ENCODE data around the gene NLK. TPM values are rescaled to one million over a fixed set of nuclear protein-coding genes. Genes with fewer than 3 reads are reported as not detected.

NLK gene
- total and polyA plus RNA-seq, 2 donors (not counting 1 experiment from before 2014, with no cell fraction given), result 12.7 to 24.8 TPM

- ChIA-PET CTCF (interaction anchor here (0.6 to 1.0 kb wide), 3 partner anchors 34 to 376 kb away, joined by 3 to 4 read pairs (median 3); no protein-coding TSS in a partner anchor), POLR2A (interaction anchor here (0.6 to 1.3 kb wide), 4 partner anchors 35 to 294 kb away, joined by 3 to 7 read pairs (median 4); partner anchors contain the start of genes IFT20 and TNFAIP1)
- H3K27ac Mint-ChIP-seq, result peak overlapping the region; percentile 89
- WGBS (ENCODE audit: insufficient coverage), result 1% methylated on average over 23 of the region's 43 CpGs
- ATAC-seq (ENCODE audit: low read depth) (peak; percentile 91), DNase-seq (peak; percentile 99)
- peak overlapping the region; percentile 91 for H3K4me3 Mint-ChIP-seq
- H2AFZ ChIP-seq (ENCODE audit: insufficient read depth, low read depth, low read length, poor library complexity, severe bottlenecking), result peak overlapping the region; percentile 78
- peak overlapping the region; percentile 79 for H3K9ac ChIP-seq (ENCODE audit: low read length)
- peak overlapping the region; percentile 71 to 78 (median 78) for H3K4me3 ChIP-seq (ENCODE audit: control extremely low read depth in 1 of 5, extremely low read depth in 1 of 5, insufficient read depth in 1 of 5, low read depth in 2 of 5, low read length in 4 of 5)
- peaks cover 35 to 42% of the 10 kb centered on the region in 2 donors for H3K4me1 ChIP-seq (ENCODE audit: control insufficient read depth in 2 of 2, insufficient read depth in 2 of 2, low read length in 2 of 2)
- peaks cover 45% of the 10 kb centered on the region for H3K4me1 Mint-ChIP-seq
- intact Hi-C loops (cut with micrococcal nuclease), result loop anchor here (1.0 to 10.0 kb wide), 5 partner anchors 56 to 278 kb away; partner anchors contain the start of genes LYRM9 and TMEM97
- no peaks in the 10 kb centered on the region for H3K9me3 Mint-ChIP-seq (ENCODE audit: insufficient read depth)
- H3K36me3 ChIP-seq (replicated peaks in 1 of 2; ENCODE audit: control extremely low read depth in 1 of 2, control insufficient read depth in 1 of 2, extremely low read depth in 1 of 2, insufficient read depth in 2 of 2, low read length in 1 of 2), result no peaks in the 10 kb centered on the region
- peaks cover 0 to 5% (median 0%) of the 10 kb centered on the region in 3 donors for H3K9me3 ChIP-seq (ENCODE audit: control extremely low read depth in 1 of 3, control insufficient read depth in 2 of 3, insufficient read depth in 1 of 3, low read length in 2 of 3)
- H3K4me2 ChIP-seq (replicated peaks; ENCODE audit: low read depth, low read length, poor library complexity, severe bottlenecking), result peak overlapping the region; percentile 82
- no peaks in the 10 kb centered on the region for H4K20me1 ChIP-seq (ENCODE audit: control insufficient read depth, insufficient read depth, low read length, poor library complexity, severe bottlenecking)
- H3K79me2 ChIP-seq (ENCODE audit: control insufficient read depth, insufficient read depth, low read length), result peaks cover 42% of the 10 kb centered on the region
- no peaks in the 10 kb centered on the region for H3K27me3 ChIP-seq (replicated peaks in 1 of 4; ENCODE audit: control extremely low read depth in 1 of 4, control insufficient read depth in 3 of 4, insufficient read depth in 4 of 4, low read length in 3 of 4)
- H3K27ac ChIP-seq (ENCODE audit: low read length in 2 of 2), result peak overlapping the region; percentile 84 to 85
- TF ChIP-seq EZH2 (IDR thresholded peaks at IDR 0.05; ENCODE audit: borderline replicate concordance, insufficient read depth, low read depth, low read length, poor library complexity, severe bottlenecking), result no peak
- no peaks in the 10 kb centered on the region for H3K27me3 Mint-ChIP-seq
These were observed 1.2 kb upstream of the NLK start for GRCh38 chr17:28041068-28041843.

GRCh38 chr17:28041844-28042656 lies 427 bp upstream of the NLK start:
- peaks cover 50% of the 10 kb centered on the region for H3K79me2 ChIP-seq (ENCODE audit: control insufficient read depth, insufficient read depth, low read length)
- ATAC-seq (ENCODE audit: low read depth) (no peak), DNase-seq (no peak)
- no peaks in the 10 kb centered on the region for H3K27me3 ChIP-seq (replicated peaks in 1 of 4; ENCODE audit: control extremely low read depth in 1 of 4, control insufficient read depth in 3 of 4, insufficient read depth in 4 of 4, low read length in 3 of 4)
- intact Hi-C loops (cut with micrococcal nuclease), result loop anchor here (1.0 to 10.0 kb wide), 5 partner anchors 55 to 277 kb away; partner anchors contain the start of genes LYRM9 and TMEM97
- H3K27me3 Mint-ChIP-seq, result no peaks in the 10 kb centered on the region
- H3K27ac Mint-ChIP-seq, result peak overlapping the region; percentile 89
- H3K4me3 Mint-ChIP-seq, result peak overlapping the region; percentile 91
- H3K4me2 ChIP-seq (replicated peaks; ENCODE audit: low read depth, low read length, poor library complexity, severe bottlenecking), result peak overlapping the region; percentile 82
- TF ChIP-seq EZH2 (IDR thresholded peaks at IDR 0.05; ENCODE audit: borderline replicate concordance, insufficient read depth, low read depth, low read length, poor library complexity, severe bottlenecking), result no peak
- no peak for TF ChIP-seq CTCF (IDR thresholded peaks at IDR 0.05)
- H3K27ac ChIP-seq (ENCODE audit: low read length in 2 of 2), result peak overlapping the region; percentile 70 to 85
- peaks cover 53% of the 10 kb centered on the region for H3K4me1 Mint-ChIP-seq
- WGBS (ENCODE audit: insufficient coverage), result 0% methylated on average over 22 of the region's 34 CpGs
- peaks cover 40 to 50% of the 10 kb centered on the region in 2 donors for H3K4me1 ChIP-seq (ENCODE audit: control insufficient read depth in 2 of 2, insufficient read depth in 2 of 2, low read length in 2 of 2)
- no peaks in the 10 kb centered on the region for H3K9me3 Mint-ChIP-seq (ENCODE audit: insufficient read depth)
- no peaks in the 10 kb centered on the region for H4K20me1 ChIP-seq (ENCODE audit: control insufficient read depth, insufficient read depth, low read length, poor library complexity, severe bottlenecking)
- ChIA-PET POLR2A (interaction anchor here (1.2 to 1.3 kb wide), 2 partner anchors 34 to 293 kb away, joined by 3 to 4 read pairs; partner anchors contain the start of genes IFT20 and TNFAIP1), CTCF (no interaction called here)
- H3K9me3 ChIP-seq (ENCODE audit: control extremely low read depth in 1 of 3, control insufficient read depth in 2 of 3, insufficient read depth in 1 of 3, low read length in 2 of 3), result peaks cover 0 to 5% (median 0%) of the 10 kb centered on the region in 3 donors
- peak overlapping the region; percentile 37 to 78 (median 78) for H3K4me3 ChIP-seq (ENCODE audit: control extremely low read depth in 1 of 5, extremely low read depth in 1 of 5, insufficient read depth in 1 of 5, low read depth in 2 of 5, low read length in 4 of 5)
- peak overlapping the region; percentile 78 for H2AFZ ChIP-seq (ENCODE audit: insufficient read depth, low read depth, low read length, poor library complexity, severe bottlenecking)
- H3K9ac ChIP-seq (ENCODE audit: low read length), result peak overlapping the region; percentile 79
- no peaks in the 10 kb centered on the region for H3K36me3 ChIP-seq (replicated peaks in 1 of 2; ENCODE audit: control extremely low read depth in 1 of 2, control insufficient read depth in 1 of 2, extremely low read depth in 1 of 2, insufficient read depth in 2 of 2, low read length in 1 of 2)

Data from B cell (primary cell).